GM18517 (cell line): ENCODE results near the gene BMPER.
"Not testable (repeated sequence)": the region's sequence is repeated elsewhere in the genome, so short reads cannot be mapped to it uniquely, and the experiment has no call there.

Experiments
- ATAC-seq: cut with Tn5 transposase; IDR thresholded peaks from one replicate; pipeline ENCODE4 v1.9.1; 2021; ENCODE audit warnings: mild to moderate bottlenecking, moderate library complexity; ENCODE audit not compliant: unreplicated experiment

Gene BMPER

GRCh38 chr7:34165927-34166550, 260.7 kb downstream of the BMPER start:
- ATAC-seq = no peak

- ATAC-seq = no peak
Observed at GRCh38 chr7:34168013-34168412, 262.7 kb downstream of the BMPER start.

DNA sequence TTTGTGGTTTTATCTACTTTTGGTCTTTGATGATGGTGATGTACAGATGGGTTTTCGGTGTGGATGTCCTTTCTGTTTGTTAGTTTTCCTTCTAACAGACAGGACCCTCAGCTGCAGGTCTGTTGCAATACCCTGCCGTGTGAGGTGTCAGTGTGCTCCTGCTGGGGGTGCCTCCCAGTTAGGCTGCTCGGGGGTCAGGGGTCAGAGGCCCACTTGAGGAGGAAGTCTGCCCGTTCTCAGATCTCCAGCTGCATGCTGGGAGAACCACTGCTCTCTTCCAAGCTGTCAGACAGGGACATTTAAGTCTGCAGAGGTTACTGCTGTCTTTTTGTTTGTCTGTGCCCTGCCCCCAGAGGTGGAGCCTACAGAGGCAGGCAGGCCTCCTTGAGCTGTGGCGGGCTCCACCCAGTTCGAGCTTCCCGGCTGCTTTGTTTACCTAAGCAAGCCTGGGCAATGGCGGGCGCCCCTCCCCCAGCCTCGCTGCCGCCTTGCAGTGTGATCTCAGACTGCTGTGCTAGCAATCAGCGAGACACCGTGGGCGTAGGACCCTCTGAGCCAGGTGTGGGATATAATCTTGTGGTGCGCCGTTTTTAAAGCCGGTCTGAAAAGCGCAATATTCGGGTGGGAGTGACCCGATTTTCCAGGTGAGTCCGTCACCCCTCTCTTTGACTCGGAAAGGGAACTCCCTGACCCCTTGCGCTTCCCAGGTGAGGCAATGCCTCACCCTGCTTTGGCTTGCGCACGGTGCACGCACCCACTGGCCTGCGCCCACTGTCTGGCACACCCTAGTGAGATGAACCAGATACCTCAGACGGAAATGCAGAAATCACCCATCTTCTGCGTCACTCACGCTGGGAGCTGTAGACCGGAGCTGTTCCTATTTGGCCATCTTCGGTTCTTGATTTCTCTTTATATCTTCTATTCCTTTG, 269.6 kb downstream of the BMPER start:
- not testable (repeated sequence) for ATAC-seq

GRCh38 chr7:34175837-34176236, 270.5 kb downstream of the BMPER start:
- ATAC-seq = no peak

DNA sequence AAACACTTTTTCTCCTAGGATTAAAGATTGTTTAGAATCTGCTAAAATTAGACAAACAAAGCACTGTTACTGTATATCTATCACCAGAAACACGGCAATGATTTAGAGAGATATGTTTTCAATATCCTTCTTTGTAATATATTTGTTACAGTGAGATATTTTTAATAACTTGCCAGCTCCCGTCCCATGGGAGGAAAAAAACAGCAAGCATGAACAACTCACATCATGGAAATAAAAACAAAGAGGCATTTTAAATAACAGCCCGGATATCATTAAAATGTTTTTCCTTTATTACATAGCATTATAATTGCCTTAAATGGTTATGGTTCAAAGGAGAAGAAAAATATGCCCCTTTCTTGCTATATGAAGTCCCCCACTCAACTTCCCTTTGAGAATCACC, 272.1 kb downstream of the BMPER start:
- ATAC-seq = no peak

DNA sequence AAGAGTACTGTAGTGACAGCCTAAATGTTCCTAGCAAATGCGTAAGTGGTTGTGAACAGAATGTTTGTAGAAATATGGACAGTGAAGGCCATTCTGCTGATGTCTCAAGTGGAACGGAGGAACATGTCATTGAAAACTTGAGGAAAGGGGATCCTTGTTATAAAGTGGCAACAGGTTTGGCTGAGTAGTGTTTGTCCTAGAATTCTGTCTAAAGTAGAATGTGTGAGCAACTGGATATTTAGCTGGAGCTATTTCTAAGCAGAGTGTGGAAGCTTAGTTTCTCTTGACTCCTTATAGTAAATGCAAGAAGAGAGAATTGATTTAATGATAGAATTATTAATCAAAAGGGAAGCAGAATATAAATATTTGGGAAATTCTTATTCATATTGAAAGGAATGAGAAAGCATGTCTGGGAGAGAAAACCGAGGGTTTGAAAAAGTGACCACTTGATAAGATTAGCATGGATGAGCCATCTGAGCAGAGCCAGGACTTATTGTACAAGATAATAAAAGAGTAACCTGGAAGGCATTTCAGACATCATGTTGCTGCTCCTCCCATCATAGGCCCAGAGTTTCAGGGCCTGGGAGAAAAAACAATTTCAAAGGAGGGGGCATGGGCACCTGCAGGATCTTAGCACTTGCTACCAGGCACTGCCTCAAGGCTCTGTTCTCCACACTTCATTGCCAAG, 276.1 kb downstream of the BMPER start:
- ATAC-seq = no peak

DNA sequence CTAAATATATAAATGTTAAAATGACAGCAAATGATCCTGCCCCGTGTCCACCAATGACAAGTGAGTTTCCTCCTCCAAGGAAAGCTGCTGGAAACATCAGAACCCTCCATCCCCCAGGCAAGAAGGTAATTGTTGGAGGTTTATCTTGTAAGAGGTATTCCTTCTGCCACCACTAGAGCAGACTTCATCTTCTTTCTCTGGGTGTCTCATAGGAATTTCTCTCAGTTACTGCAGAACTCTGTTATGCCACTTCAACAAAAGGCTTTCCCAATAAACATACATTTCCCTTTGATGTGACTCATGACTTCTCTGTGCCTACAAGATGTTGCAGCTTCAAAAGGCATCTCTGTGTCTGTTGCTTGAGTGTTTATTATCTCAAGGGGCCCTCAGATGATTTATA, 279.1 kb downstream of the BMPER start:
- ATAC-seq = no peak

DNA sequence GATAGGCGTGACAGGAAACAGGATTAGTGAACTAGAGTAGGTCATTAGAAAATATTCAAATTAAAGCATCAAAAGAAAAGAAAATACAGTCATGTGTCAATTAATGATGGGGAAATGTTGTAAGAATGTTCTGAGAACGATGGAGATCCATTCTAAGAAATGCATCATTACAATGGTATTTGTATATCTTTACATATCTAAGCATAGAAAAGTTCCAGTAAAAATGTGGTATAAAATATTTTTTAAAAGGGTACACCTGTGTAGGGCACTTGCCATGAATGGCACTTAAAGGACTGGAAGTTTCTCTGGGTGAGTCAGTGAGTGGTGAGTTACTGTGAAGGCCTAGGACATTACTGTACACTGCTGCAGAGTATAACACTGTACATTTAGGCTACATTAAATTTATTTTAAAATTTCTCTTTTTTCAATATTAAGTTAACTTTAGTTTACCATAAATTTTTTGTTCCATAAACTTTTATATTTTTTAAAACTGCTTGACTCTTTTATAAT, 282.5 kb downstream of the BMPER start:
- ATAC-seq = no peak

DNA sequence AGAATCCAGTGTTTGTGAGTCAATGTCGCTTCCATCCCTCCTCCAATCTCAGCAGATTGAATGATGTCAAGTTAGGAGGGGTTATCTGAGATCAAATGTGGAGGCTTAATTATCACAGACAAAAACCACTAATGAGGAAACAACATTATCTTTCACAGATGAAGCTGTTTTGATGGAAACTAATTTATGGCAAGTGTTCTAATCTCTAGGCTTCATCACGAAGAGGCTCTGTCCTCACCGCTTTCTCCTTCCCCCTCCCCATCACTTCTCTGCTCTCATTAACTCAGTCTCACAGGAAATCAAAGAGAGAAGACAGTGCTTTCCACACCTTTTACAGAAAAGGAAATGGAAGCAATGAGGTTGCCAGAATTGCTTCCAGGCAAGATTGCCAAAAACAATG, 283.7 kb downstream of the BMPER start:
- ATAC-seq = no peak

GRCh38 chr7:34190299-34190698, 285.0 kb downstream of the BMPER start:
- ATAC-seq = no peak

DNA sequence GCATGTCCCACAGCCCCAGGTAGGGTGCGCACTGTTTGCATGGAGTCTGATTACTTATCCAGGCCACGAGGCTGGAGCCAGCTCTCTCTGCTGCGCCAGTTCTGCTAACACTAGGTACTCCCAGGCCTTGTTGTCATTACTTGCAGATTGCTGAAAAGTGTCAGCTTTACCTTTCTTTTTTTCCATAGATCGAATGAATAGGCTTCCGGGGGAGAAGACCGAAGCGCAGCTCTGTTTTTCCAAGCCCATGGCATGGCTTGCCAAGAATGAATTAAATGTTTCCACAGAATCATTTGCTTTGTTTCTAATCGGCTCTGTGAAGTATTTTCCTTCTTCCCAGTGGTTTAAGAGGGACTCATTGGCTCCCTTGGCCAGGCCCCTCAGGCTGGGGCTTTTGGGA, 285.8 kb downstream of the BMPER start:
- no peak for ATAC-seq

GRCh38 chr7:34191771-34192479, 286.6 kb downstream of the BMPER start:
- no peak for ATAC-seq

DNA sequence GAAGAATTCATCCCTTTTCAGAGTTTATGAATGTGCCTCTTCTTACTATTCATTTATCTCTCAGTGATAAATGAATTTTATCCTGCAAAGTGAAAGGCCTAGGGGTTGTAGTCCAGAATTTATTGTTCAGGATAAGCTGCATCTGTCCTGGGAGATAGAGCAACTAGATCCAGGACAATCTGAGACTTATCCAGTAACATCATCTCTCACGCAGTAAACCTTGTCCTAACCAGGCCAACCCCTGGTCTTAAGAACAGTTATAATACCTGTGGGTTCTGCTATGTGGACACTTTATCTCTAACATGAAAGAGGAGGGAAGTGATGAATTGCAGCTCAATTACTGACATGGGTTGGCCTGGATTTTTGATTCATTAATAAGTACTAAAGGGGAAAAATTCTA, 287.6 kb downstream of the BMPER start:
- ATAC-seq = no peak

- ATAC-seq = no peak
Observed at GRCh38 chr7:34198231-34198641, 292.9 kb downstream of the BMPER start.
